SK-N-SH (cell line): ENCODE data around the gene KCNK16. TPM values are rescaled to one million over a fixed set of nuclear protein-coding genes. Genes with fewer than 3 reads are reported as not detected.

Source experiments
- CTCF ChIA-PET: fragments of 300-600, 350-600 bp; formaldehyde crosslinking; extraction: SDS; loops from one replicate; lab custom pipeline; 2021; lab: Yijun Ruan, JAX
- POLR2A ChIA-PET: fragments of 350-600 bp; sonication (Branson Sonifier 250); formaldehyde crosslinking; extraction: SDS; loops from one replicate; lab custom pipeline; 2020; ENCODE audit warnings: antibody characterized with exemption, inconsistent platforms; lab: Yijun Ruan, JAX
- DNase-seq: peaks from one replicate; pipeline ENCODE4 v3.0.0; 2012
- H2AFZ ChIP-seq: fragments of 200-600 bp; sonication (generic); 2 replicates; pipeline ENCODE4 v1.8.1; 2016; ENCODE audit warnings: antibody characterized with exemption, mild to moderate bottlenecking, low read depth
- H3F3A ChIP-seq: fragments of 200-600 bp; sonication (generic); replicated peaks from 2 replicates; pipeline ENCODE3; 2016; ENCODE audit warnings: antibody characterized with exemption, mild to moderate bottlenecking; ENCODE audit not compliant: insufficient read depth
- H3K27ac ChIP-seq, 2 experiments: fragments of 200-500 bp in 1 of 2; fragments of 200-600 bp in 1 of 2; sonication (Bioruptor generic) in 1 of 2; sonication (generic), shearing (Covaris generic) in 1 of 2; 2 replicates each; pipeline versions ENCODE4 v1.5.1 to v1.6.1; 2014 to 2016; ENCODE audit warnings: low read depth in 2 of 2, inconsistent platforms in 1 of 2, low read length in 1 of 2, mild to moderate bottlenecking in 1 of 2, mixed read lengths in 1 of 2
- H3K27me3 ChIP-seq: fragments of 200-600 bp; sonication (generic), shearing (Covaris generic); 2 replicates; pipeline ENCODE4 v1.6.1; 2016; ENCODE audit warnings: mixed run types; ENCODE audit not compliant: insufficient read depth
- H3K36me3 ChIP-seq, 2 experiments: fragments of 200-500 bp in 1 of 2; fragments of 200-600 bp in 1 of 2; sonication (Bioruptor generic) in 1 of 2; sonication (generic) in 1 of 2; replicated peaks in 1 of 2; 2 replicates each; pipeline versions ENCODE3 to v1.5.1; 2014 to 2016; ENCODE audit warnings: low read length in 1 of 2, mild to moderate bottlenecking in 1 of 2; ENCODE audit not compliant: insufficient read depth in 2 of 2, control insufficient read depth in 1 of 2
- H3K4me1 ChIP-seq, 2 experiments: fragments of 200-500 bp in 1 of 2; fragments of 200-600 bp in 1 of 2; sonication (Bioruptor generic) in 1 of 2; sonication (generic), shearing (Covaris generic) in 1 of 2; 2 replicates each; pipeline versions ENCODE4 v1.5.1 to v1.6.1; 2014 to 2016; ENCODE audit warnings: low read depth in 1 of 2, low read length in 1 of 2, mixed run types in 1 of 2; ENCODE audit not compliant: insufficient read depth in 2 of 2, control insufficient read depth in 1 of 2
- H3K4me2 ChIP-seq: fragments of 200-600 bp; sonication (generic), shearing (Covaris generic); 2 replicates; pipeline ENCODE4 v1.6.1; 2017; ENCODE audit warnings: mixed run types
- H3K4me3 ChIP-seq, 2 experiments: fragments of 200-500 bp in 1 of 2; fragments of 200-600 bp in 1 of 2; sonication (Bioruptor generic) in 1 of 2; sonication (generic), shearing (Covaris generic) in 1 of 2; 2 replicates each; pipeline versions ENCODE4 v1.5.1 to v1.8.1; 2014 to 2016; ENCODE audit warnings: low read depth in 2 of 2, inconsistent platforms in 1 of 2, low read length in 1 of 2, mild to moderate bottlenecking in 1 of 2, mixed read lengths in 1 of 2, moderate library complexity in 1 of 2
- H3K79me2 ChIP-seq: fragments of 200-600 bp; sonication (generic); 2 replicates; pipeline ENCODE4 v1.8.1; 2017; ENCODE audit warnings: mild to moderate bottlenecking; ENCODE audit not compliant: insufficient read depth
- H3K9ac ChIP-seq: fragments of 200-600 bp; sonication (generic); 2 replicates; pipeline ENCODE4 v1.6.1; 2017; ENCODE audit warnings: mixed run types
- H3K9me2 ChIP-seq: fragments of 200-600 bp; sonication (generic); 2 replicates; pipeline ENCODE4 v1.6.1; 2017; ENCODE audit warnings: mixed run types
- H3K9me3 ChIP-seq: fragments of 200-600 bp; sonication (generic); 2 replicates; pipeline ENCODE4 v1.6.1; 2017; ENCODE audit warnings: mixed run types, mild to moderate bottlenecking, moderate library complexity
- H4K20me1 ChIP-seq: fragments of 200-600 bp; sonication (generic); 2 replicates; pipeline ENCODE4 v1.6.1; 2017; ENCODE audit warnings: mild to moderate bottlenecking, mixed run types; ENCODE audit not compliant: insufficient read depth
- CHD2 ChIP-seq: fragments of 150-350 bp; IDR thresholded peaks from 2 replicates; pipeline ENCODE4 v1.6.1; 2018; ENCODE audit warnings: low read length; ENCODE audit not compliant: partially characterized antibody
- EZH2phosphoT487 ChIP-seq: fragments of 200-600 bp; sonication (generic); IDR thresholded peaks from 2 replicates; pipeline ENCODE4 v1.6.1; 2017; ENCODE audit warnings: low read depth, mixed run types, mild to moderate bottlenecking, antibody characterized with exemption, moderate library complexity, borderline replicate concordance
- FOXJ3 ChIP-seq: sonication (generic); formaldehyde crosslinking; IDR thresholded peaks from 2 replicates; pipeline ENCODE4 v1.5.1; 2020; ENCODE audit warnings: mild to moderate bottlenecking, missing genetic modification reagents
- FOXM1 ChIP-seq: IDR thresholded peaks from 2 replicates; pipeline ENCODE4 v1.4.0; 2012; ENCODE audit warnings: low read depth, mild to moderate bottlenecking
- GABPA ChIP-seq: IDR thresholded peaks from 2 replicates; pipeline ENCODE4 v1.4.0; 2012; ENCODE audit warnings: low read depth, mild to moderate bottlenecking
- GATA2 ChIP-seq: sonication (generic); formaldehyde crosslinking; IDR thresholded peaks from 2 replicates; pipeline ENCODE4 v1.5.0; 2020; ENCODE audit warnings: mild to moderate bottlenecking, missing genetic modification reagents
- MEF2A ChIP-seq: IDR thresholded peaks from 2 replicates; pipeline ENCODE4 v1.4.0; 2012; ENCODE audit warnings: low read depth, borderline replicate concordance
- MXI1 ChIP-seq: IDR thresholded peaks from 2 replicates; pipeline ENCODE4 v1.6.1; 2012; ENCODE audit warnings: mild to moderate bottlenecking, low read depth, low read length, improper control_type of control experiment
- NFIC ChIP-seq: IDR thresholded peaks from 2 replicates; pipeline ENCODE4 v1.4.0; 2012; ENCODE audit warnings: borderline replicate concordance
- RAD21 ChIP-seq: IDR thresholded peaks from 2 replicates; pipeline ENCODE4 v1.6.1; 2012; ENCODE audit warnings: mild to moderate bottlenecking, low read length
- RCOR1 ChIP-seq: fragments of 150-350 bp; IDR thresholded peaks from 2 replicates; pipeline ENCODE4 v1.6.1; 2017; ENCODE audit warnings: antibody characterized with exemption, low read length
- RFX5 ChIP-seq: IDR thresholded peaks from 2 replicates; pipeline ENCODE4 v1.6.1; 2012; ENCODE audit warnings: mild to moderate bottlenecking, improper control_type of control experiment, low read length
- SIN3A ChIP-seq: IDR thresholded peaks from 2 replicates; pipeline ENCODE4 v1.6.1; 2012; ENCODE audit warnings: low read depth, mild to moderate bottlenecking, low read length, moderate library complexity, borderline replicate concordance
- SMC3 ChIP-seq: IDR thresholded peaks from 2 replicates; pipeline ENCODE4 v1.6.1; 2012; ENCODE audit warnings: low read depth, low read length, improper control_type of control experiment
- TCF12 ChIP-seq: IDR thresholded peaks from 2 replicates; pipeline ENCODE4 v1.4.0; 2012
- TEAD4 ChIP-seq: IDR thresholded peaks from 2 replicates; pipeline ENCODE4 v1.4.0; 2012; ENCODE audit warnings: mild to moderate bottlenecking, borderline replicate concordance; ENCODE audit not compliant: insufficient read depth
- YY1 ChIP-seq: IDR thresholded peaks from 2 replicates; pipeline ENCODE4 v1.4.0; 2012; ENCODE audit warnings: low read depth, mild to moderate bottlenecking
- WGBS: methylation state at CpG from one replicate; pipeline ENCODE4 v1.1.6; 2017; ENCODE audit warnings: low lambda C conversion rate; 5-methylcytosine and 5-hydroxymethylcytosine counted together
- polyA plus RNA-seq, 3 experiments: library from polyadenylated mRNA; depleted of rRNA; stranded (reverse); fragments of >200 nt; gene quantifications; 2 replicates each; pipeline ENCODE4 v1.2.3, GENCODE V29; 2012
- TF ChIP-seq, protein P1 (sequence below): IDR thresholded peaks from 2 replicates; pipeline ENCODE4 v1.6.1; 2012; ENCODE audit warnings: mild to moderate bottlenecking, low read depth, low read length, moderate library complexity
- TF ChIP-seq, protein P2 (sequence below): fragments of 150-350 bp; IDR thresholded peaks from 2 replicates; pipeline ENCODE4 v1.6.1; 2017; ENCODE audit warnings: antibody characterized with exemption, low read length, low read depth, borderline replicate concordance
- TF ChIP-seq, protein P3 (sequence below): fragments of 150-350 bp; IDR thresholded peaks from 2 replicates; pipeline ENCODE4 v1.6.1; 2016; ENCODE audit warnings: mild to moderate bottlenecking, low read depth, low read length
- TF ChIP-seq, protein P4 (sequence below): IDR thresholded peaks from 2 replicates; pipeline ENCODE4 v1.4.0; 2012; ENCODE audit warnings: low read depth, borderline replicate concordance

KCNK16 gene
- polyA plus RNA-seq, 1 of the 3 experiments (the other 2 are of a cell fraction), result not detected

DNA sequence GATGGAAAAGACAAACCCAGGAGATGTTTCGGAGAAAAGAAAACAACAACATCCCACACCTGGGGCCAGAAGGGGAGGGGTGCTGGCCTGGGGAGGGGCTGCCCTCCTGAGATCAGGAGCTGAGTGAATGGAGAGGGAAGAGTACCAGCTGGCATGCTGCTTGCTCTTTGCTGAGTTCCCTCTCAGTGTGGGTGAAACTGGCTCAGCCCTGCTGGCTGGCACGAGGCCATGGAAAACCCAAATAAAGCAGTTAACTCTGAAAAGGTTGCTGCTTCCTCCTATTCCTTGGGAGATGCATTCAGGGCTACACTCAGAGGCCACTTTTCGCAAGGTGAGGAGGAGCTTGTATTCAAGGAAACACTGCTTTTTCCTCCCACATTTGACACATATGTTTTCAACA is 8.0 kb upstream of the KCNK16 start:
- H3F3A ChIP-seq, result no peaks in the 10 kb centered on the region
- H4K20me1 ChIP-seq, result no peaks in the 10 kb centered on the region
- TF ChIP-seq GATA2 (no peak), SMC3 (no peak), YY1 (no peak), RAD21 (no peak), CHD2 (no peak), MXI1 (no peak), NFIC (no peak), FOXJ3 (no peak), MEF2A (no peak)
- TF ChIP-seq, protein P1, sequence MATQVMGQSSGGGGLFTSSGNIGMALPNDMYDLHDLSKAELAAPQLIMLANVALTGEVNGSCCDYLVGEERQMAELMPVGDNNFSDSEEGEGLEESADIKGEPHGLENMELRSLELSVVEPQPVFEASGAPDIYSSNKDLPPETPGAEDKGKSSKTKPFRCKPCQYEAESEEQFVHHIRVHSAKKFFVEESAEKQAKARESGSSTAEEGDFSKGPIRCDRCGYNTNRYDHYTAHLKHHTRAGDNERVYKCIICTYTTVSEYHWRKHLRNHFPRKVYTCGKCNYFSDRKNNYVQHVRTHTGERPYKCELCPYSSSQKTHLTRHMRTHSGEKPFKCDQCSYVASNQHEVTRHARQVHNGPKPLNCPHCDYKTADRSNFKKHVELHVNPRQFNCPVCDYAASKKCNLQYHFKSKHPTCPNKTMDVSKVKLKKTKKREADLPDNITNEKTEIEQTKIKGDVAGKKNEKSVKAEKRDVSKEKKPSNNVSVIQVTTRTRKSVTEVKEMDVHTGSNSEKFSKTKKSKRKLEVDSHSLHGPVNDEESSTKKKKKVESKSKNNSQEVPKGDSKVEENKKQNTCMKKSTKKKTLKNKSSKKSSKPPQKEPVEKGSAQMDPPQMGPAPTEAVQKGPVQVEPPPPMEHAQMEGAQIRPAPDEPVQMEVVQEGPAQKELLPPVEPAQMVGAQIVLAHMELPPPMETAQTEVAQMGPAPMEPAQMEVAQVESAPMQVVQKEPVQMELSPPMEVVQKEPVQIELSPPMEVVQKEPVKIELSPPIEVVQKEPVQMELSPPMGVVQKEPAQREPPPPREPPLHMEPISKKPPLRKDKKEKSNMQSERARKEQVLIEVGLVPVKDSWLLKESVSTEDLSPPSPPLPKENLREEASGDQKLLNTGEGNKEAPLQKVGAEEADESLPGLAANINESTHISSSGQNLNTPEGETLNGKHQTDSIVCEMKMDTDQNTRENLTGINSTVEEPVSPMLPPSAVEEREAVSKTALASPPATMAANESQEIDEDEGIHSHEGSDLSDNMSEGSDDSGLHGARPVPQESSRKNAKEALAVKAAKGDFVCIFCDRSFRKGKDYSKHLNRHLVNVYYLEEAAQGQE, result no peak
- TF ChIP-seq, protein P2, sequence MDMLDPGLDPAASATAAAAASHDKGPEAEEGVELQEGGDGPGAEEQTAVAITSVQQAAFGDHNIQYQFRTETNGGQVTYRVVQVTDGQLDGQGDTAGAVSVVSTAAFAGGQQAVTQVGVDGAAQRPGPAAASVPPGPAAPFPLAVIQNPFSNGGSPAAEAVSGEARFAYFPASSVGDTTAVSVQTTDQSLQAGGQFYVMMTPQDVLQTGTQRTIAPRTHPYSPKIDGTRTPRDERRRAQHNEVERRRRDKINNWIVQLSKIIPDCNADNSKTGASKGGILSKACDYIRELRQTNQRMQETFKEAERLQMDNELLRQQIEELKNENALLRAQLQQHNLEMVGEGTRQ, result no peak
- TF ChIP-seq, protein P3, sequence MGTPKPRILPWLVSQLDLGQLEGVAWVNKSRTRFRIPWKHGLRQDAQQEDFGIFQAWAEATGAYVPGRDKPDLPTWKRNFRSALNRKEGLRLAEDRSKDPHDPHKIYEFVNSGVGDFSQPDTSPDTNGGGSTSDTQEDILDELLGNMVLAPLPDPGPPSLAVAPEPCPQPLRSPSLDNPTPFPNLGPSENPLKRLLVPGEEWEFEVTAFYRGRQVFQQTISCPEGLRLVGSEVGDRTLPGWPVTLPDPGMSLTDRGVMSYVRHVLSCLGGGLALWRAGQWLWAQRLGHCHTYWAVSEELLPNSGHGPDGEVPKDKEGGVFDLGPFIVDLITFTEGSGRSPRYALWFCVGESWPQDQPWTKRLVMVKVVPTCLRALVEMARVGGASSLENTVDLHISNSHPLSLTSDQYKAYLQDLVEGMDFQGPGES, result no peak
- TF ChIP-seq, all 33 proteins: peak for 0
- Histone ChIP-seq H3K9ac (no peak overlapping the region), H2AFZ (no peak overlapping the region), H3K9me2 (no peaks in the 10 kb centered on the region), H3K79me2 (no peaks in the 10 kb centered on the region), H3K27ac (no peak overlapping the region), H3K4me3 (no peak overlapping the region), H3K4me1 (peaks cover 0 to 25% of the 10 kb centered on the region in 2 experiments; a peak in 2 of 4 replicates), H3K4me2 (no peak overlapping the region), H3K36me3 (no peaks in the 10 kb centered on the region), H3K9me3 (no peaks in the 10 kb centered on the region), H3K27me3 (no peaks in the 10 kb centered on the region)
- ChIA-PET POLR2A (no interaction called here), CTCF (interaction anchor here (1.3 to 1.7 kb wide), 4 partner anchors 9 to 357 kb away, joined by 4 to 10 read pairs (median 6); no protein-coding TSS in a partner anchor)
- DNase-seq, result no peak
- WGBS, result 57% methylated on average over 3 of the region's 3 CpGs

DNA sequence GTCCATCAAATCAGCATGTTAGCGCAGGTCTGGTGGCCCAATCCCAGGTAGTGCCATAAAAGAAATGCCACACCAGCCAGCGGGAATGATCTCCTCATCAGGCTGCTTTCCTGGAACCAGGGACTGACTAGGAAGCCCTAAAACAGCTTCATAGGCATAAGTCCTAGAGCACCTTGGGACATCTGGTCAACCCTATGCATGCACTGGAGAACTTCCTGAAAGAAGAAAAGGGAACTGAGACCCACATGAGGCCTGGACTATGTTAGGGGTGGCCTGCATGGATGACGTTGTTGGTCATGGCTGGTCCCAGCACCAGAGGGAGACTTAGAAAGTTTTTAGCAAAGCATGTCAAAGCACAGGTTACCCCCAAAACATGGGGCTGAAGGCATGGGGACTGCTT is 7.6 kb upstream of the KCNK16 start:
- no peaks in the 10 kb centered on the region for H3F3A ChIP-seq
- no peaks in the 10 kb centered on the region for H3K27me3 ChIP-seq
- H3K36me3 ChIP-seq, result no peaks in the 10 kb centered on the region
- H3K9me2 ChIP-seq, result no peaks in the 10 kb centered on the region
- no peaks in the 10 kb centered on the region for H3K79me2 ChIP-seq
- no peak for DNase-seq
- no peaks in the 10 kb centered on the region for H3K9me3 ChIP-seq
- no peaks in the 10 kb centered on the region for H4K20me1 ChIP-seq
- no peak overlapping the region for H3K9ac ChIP-seq
- H2AFZ ChIP-seq, result no peak overlapping the region
- ChIA-PET CTCF (interaction anchor here (1.3 to 1.7 kb wide), 4 partner anchors 10 to 356 kb away, joined by 4 to 10 read pairs (median 6); no protein-coding TSS in a partner anchor), POLR2A (no interaction called here)
- WGBS, result 44% methylated on average over 3 of the region's 3 CpGs
- H3K27ac ChIP-seq, result no peak overlapping the region
- H3K4me3 ChIP-seq, result no peak overlapping the region
- peaks cover 0 to 25% of the 10 kb centered on the region in 2 experiments; a peak in 2 of 4 replicates for H3K4me1 ChIP-seq
- no peak overlapping the region for H3K4me2 ChIP-seq
- TF ChIP-seq, protein P4, sequence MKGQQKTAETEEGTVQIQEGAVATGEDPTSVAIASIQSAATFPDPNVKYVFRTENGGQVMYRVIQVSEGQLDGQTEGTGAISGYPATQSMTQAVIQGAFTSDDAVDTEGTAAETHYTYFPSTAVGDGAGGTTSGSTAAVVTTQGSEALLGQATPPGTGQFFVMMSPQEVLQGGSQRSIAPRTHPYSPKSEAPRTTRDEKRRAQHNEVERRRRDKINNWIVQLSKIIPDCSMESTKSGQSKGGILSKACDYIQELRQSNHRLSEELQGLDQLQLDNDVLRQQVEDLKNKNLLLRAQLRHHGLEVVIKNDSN, result no peak
- TF ChIP-seq GABPA, result no peak
- no peak for TF ChIP-seq FOXM1
- TF ChIP-seq, protein P3, result no peak
- TF ChIP-seq SMC3, result no peak
- TF ChIP-seq SIN3A, result no peak
- no peak for TF ChIP-seq RFX5
- no peak for TF ChIP-seq RCOR1
- no peak for TF ChIP-seq TEAD4
- TF ChIP-seq, protein P2, result no peak
- no peak for TF ChIP-seq TCF12
- no peak for TF ChIP-seq EZH2phosphoT487
